HG02759 (cell line): ENCODE data around the gene KDELR3.
"Not testable (repeated sequence)": the region's sequence is repeated elsewhere in the genome, so short reads cannot be mapped to it uniquely, and the experiment has no call there.

Experiments
- ATAC-seq: cut with Tn5 transposase; IDR thresholded peaks from one replicate; pipeline ENCODE4 v1.9.1; 2021; ENCODE audit warnings: mild to moderate bottlenecking, moderate library complexity; ENCODE audit not compliant: unreplicated experiment

KDELR3 gene

GRCh38 chr22:38455530-38456271 is 12.2 kb upstream of the KDELR3 start:
- no peak for ATAC-seq

- no peak for ATAC-seq
These were observed 11.5 kb upstream of the KDELR3 start for GRCh38 chr22:38456272-38456835.

GRCh38 chr22:38456841-38457699 is 10.8 kb upstream of the KDELR3 start:
- ATAC-seq: no peak

GRCh38 chr22:38460426-38460840 is 7.5 kb upstream of the KDELR3 start:
- ATAC-seq: no peak

GRCh38 chr22:38461057-38461413 is 6.9 kb upstream of the KDELR3 start:
- no peak for ATAC-seq

- ATAC-seq: no peak
These were observed 6.3 kb upstream of the KDELR3 start for GRCh38 chr22:38461414-38462081.

- ATAC-seq: no peak
These were observed 4.7 kb upstream of the KDELR3 start for GRCh38 chr22:38462960-38463784.

GRCh38 chr22:38464992-38465672 is 2.8 kb upstream of the KDELR3 start:
- ATAC-seq: no peak

- no peak for ATAC-seq
These were observed 2.0 kb upstream of the KDELR3 start for GRCh38 chr22:38465673-38466490.

- ATAC-seq: no peak
These were observed 425 bp upstream of the KDELR3 start for GRCh38 chr22:38467438-38467903.

GRCh38 chr22:38468443-38469305 is 778 bp downstream of the KDELR3 start:
- ATAC-seq: no peak

- no peak for ATAC-seq
These were observed 1.4 kb downstream of the KDELR3 start for GRCh38 chr22:38469306-38469781.

- ATAC-seq: not testable (repeated sequence)
These were observed 2.3 kb downstream of the KDELR3 start for GRCh38 chr22:38470179-38470578.

- ATAC-seq: no peak
These were observed 3.3 kb downstream of the KDELR3 start for GRCh38 chr22:38471237-38471636.

GRCh38 chr22:38474003-38474607 is 6.2 kb downstream of the KDELR3 start:
- no peak for ATAC-seq

GRCh38 chr22:38477585-38477984 is 9.7 kb downstream of the KDELR3 start:
- ATAC-seq: no peak

- ATAC-seq: no peak
These were observed 11.4 kb downstream of the KDELR3 start for GRCh38 chr22:38479096-38479837.
